Stimulated activated CD8-positive, alpha-beta memory T cell treated with anti-CD3 and anti-CD28 coated beads, Interleukin-7, amount 100 ng/mL, for 24 hours (primary cell): Measurements from ENCODE around the gene FBXO5.
A peak's percentile ranks its signal among the peaks of the same experiment; 100 is the strongest.
"Not testable (repeated sequence)": the region's sequence is repeated elsewhere in the genome, so short reads cannot be mapped to it uniquely, and the experiment has no call there.

ENCODE experiments used
- DNase-seq: peaks from one replicate; pipeline ENCODE4 v3.0.0-alpha.2; 2020; ENCODE audit warnings: low read depth

The FBXO5 gene

DNA sequence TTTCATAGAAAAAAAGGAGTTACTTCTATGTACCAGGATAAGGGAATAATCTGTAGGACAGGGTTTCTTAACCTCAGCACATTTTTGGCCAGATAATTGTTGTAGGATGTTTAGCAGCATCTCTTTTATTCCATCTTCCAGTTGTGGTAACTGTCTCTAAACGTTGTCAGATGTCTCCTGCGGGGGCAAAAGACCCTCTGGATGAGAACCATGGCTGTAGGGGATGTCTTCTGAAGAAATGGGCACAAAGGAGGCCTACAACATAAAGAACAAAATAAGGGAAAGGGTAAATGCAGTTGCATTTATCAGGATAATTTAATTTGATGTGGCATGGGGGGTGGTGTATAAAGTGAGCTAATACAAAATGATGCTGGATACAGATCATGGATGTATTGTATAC lies 4.1 kb upstream of the FBXO5 start:
- no peak for DNase-seq

GRCh38 chr6:152985300-152985699 lies 2.5 kb upstream of the FBXO5 start:
- not testable (repeated sequence) for DNase-seq

DNA sequence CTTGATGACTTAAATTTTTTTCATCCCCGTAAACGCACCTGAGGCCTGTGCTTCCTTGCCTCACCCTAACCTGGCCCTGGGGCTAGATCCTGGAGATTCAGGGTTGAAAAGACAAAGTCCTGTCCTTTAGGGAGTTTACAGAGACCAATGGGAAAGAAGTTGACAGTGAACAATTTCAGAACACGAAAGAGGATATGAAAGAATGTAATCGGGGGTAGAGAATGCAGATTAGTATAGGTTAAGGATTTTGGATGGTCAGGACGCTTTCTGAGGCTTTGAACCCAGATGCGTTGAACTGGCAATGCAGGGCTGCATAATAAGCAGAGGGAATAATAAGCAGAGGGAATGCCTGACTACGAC lies 1.7 kb upstream of the FBXO5 start:
- DNase-seq, result no peak

GRCh38 chr6:152983637-152984512 lies 1.0 kb upstream of the FBXO5 start:
- peak; percentile 54 for DNase-seq

DNA sequence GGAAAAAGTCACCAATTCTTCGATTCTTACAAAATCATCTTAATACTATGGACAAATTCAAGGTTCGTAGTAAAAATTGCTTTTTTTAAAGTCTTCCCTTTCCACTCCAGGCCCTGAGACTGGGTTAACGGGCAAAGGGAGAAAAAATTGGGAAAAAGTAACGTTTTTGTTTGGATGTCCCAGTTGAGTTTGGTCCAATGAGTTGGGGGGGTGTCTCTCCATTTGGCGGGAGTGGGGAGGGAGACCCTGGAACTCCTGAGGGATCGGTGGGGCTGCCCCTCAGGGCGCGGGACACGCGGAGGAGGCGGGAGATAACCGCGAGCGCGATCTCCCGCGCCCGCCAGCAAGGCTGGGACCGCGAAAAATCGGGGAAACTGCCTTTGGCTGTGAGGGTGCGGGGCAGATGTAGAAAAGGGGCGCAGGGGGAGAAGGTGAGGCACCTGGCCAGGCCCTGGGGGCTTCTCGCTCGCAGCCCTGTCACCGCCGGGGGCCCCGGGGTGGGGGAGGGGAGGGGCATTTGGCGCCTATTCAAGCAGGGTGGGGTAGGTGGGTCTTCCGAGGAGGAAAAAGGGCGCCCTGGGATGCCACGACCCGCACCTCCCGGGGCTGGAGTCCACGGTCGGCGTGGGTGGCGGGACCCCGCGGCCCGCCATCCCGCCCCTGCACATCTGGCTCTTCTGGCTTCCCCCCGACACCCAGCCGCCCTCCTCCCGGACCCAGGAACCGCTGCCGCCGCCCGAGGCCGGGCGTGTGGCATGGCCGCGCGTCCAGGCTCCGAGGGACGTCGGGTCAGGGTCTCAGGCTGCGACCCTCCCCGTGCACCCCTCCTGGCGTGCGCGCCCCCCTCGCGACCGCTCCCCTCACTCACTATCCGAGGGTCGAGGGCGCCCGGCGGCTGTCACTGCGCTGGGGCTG lies 595 bp downstream of the FBXO5 start:
- no peak for DNase-seq

GRCh38 chr6:152981219-152981618 lies 1.6 kb downstream of the FBXO5 start:
- DNase-seq, result no peak

DNA sequence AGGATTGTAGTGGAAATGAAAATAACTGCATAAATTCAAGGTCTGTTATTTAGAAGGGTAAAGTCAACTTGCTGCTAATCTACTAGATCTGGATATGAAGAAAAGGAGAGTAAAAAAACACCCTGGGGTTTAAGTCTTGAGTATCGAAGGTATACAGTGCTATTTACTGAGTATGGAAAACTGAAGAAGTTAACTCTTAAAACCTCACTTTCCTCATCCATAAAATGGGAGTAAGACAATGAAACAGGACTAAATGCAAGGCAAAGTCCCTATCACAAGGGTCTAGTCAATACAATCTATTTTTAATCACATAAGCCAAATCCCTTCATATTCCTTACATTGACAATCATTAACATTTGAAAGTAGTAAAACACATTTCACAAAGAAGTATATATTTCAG lies 2.2 kb downstream of the FBXO5 start:
- DNase-seq, result no peak

GRCh38 chr6:152979116-152979515 lies 3.7 kb downstream of the FBXO5 start:
- no peak for DNase-seq

DNA sequence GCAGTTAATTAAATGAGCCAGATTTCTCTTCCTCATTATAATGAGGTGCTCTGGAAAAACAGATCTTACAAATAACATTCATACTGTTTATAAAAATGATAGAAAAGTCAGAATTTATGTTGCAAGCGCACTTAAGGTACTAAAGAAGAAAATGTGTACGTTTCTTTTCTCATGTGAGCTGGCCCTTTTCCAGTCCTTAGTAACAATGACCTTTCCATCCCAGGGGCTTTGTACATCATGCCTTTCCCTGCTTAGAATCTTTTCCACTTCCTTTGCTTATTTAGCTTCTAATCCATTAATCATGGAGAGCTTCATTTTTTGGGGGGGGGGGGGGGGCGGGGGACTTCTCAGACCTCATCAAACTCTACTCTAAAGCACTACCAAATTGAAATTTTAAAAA lies 4.8 kb downstream of the FBXO5 start:
- no peak for DNase-seq

- no peak for DNase-seq
Measured at GRCh38 chr6:152977556-152977955, 5.3 kb downstream of the FBXO5 start.

DNA sequence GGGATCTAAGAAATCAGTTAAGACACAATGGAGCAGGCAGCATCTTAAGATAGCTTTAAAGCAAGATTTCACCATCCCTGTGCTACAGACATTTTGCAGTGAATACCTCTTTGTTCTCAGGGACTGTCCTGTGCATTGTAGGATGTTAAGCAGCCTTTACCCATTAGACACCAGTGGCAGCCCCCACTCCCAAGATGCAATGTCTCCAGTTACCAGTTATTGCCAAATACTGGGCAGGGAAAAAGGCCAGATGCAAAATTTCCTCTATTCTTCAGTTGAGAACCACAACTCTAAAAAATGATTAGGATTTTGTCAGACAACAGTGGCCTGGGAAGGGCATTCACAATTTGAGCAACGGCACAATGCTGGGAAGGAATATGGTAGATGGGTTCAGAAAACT lies 6.1 kb downstream of the FBXO5 start:
- DNase-seq, result no peak

GRCh38 chr6:152975204-152975915 lies 7.5 kb downstream of the FBXO5 start:
- no peak for DNase-seq

DNA sequence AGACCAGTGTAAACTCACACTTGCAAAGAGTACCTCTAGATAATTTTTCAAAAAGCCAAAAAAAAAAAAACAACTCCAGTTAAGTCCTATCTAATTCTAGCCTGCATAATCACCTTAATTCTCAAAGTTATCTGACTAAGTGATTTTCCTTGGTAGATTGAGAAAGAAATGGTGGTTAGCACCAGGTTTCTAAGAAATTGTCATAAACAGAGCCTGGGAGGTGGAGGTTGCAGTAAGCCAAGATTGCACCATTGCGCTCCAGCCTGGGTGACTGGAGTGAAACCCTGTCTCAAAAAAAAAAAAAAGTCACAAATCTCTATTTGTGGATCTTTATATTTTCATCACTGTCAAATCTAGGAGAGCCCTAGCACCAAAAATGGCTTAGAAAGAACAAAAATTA lies 8.9 kb downstream of the FBXO5 start:
- no peak for DNase-seq

- DNase-seq, result no peak
Measured at GRCh38 chr6:152969688-152970418, 13.0 kb downstream of the FBXO5 start.

DNA sequence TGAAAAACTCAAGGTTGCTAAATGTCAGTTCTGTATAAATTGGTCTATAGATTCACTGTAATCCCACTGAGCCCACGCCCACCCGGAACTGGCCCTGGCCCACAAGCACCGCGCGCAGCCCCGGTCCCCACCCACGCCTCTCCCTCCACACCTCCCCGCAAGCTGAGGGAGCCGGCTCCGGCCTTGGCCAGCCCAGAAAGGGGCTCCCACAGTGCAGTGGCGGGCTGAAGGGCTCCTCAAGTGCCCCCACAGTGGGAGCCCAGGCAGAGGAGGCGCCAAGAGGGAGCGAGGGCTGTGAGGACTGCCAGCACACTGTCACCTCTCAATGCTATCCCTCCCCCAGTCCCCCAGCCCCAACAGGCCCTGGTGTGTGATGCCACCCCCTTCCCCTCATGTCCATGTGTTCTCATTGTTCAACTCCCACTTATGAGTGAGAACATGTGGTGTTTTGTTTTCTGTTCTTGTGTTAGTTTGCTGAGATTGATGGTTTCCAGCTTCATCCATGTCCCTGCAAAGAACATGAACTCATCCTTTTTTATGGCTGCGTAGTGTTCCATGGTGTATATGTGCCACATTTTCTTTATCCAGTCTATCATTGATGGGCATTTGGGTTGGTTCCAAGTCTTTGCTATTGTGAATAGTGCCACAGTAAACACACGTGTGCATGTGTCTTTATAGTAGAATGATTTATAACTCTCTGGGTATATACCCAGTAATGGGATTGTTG lies 16.5 kb downstream of the FBXO5 start:
- not testable (repeated sequence) for DNase-seq

GRCh38 chr6:152959333-152959732 lies 23.5 kb downstream of the FBXO5 start:
- DNase-seq, result no peak

DNA sequence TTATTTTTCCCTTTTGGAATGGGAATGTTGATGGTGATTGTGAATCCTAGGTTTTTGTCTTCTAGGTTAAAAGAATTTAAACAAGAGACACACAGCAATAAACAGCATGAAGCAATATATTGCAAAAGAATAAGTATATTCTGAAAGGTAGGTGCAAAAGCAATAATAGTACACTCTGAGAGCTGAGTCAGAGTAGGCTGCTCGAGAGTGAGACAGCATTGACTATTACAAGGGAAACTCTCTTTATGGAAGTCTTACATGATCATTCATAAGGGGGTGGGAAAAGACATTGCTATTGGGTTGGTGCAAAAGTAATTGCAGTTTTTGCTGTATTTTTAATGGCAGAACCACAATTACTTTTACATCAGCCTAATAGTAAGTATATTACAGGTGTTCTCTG lies 25.0 kb downstream of the FBXO5 start:
- DNase-seq, result no peak

GRCh38 chr6:152954443-152954842 lies 28.4 kb downstream of the FBXO5 start:
- DNase-seq, result no peak

- DNase-seq, result no peak
Measured at GRCh38 chr6:152952866-152953509, 29.9 kb downstream of the FBXO5 start.

- DNase-seq, result no peak
Measured at GRCh38 chr6:152952045-152952444, 30.8 kb downstream of the FBXO5 start.

- DNase-seq, result no peak
Measured at GRCh38 chr6:152950240-152950639, 32.6 kb downstream of the FBXO5 start.
